Neural cell (in vitro differentiated cells): ENCODE measurements around the gene ACSM3.

Source experiments
- EP300 ChIP-seq: fragments of 450-650 bp; conservative IDR thresholded peaks from 2 replicates; pipeline ENCODE4 v1.6.1; 2014; ENCODE audit warnings: antibody characterized with exemption, mild to moderate bottlenecking, moderate library complexity; ENCODE audit not compliant: poor library complexity, severe bottlenecking
- EZH2 ChIP-seq: fragments of 200-600, 300-800 bp; shearing (Covaris generic), sonication (generic); IDR thresholded peaks from 2 replicates; pipeline ENCODE4 v1.6.1; 2014; ENCODE audit warnings: antibody characterized with exemption, low read length, borderline replicate concordance, mild to moderate bottlenecking; ENCODE audit not compliant: insufficient read depth, poor library complexity, severe bottlenecking
- POLR2AphosphoS5 ChIP-seq: IDR thresholded peaks from 2 replicates; pipeline ENCODE4 v1.6.1; 2012
- SMC3 ChIP-seq: fragments of 450-650 bp; conservative IDR thresholded peaks from 2 replicates; pipeline ENCODE4 v1.6.1; 2014; ENCODE audit warnings: antibody characterized with exemption, mild to moderate bottlenecking, moderate library complexity; ENCODE audit not compliant: poor library complexity
- TAF1 ChIP-seq: IDR thresholded peaks from 2 replicates; pipeline ENCODE4 v1.6.1; 2012; ENCODE audit warnings: low read depth
- TF ChIP-seq, protein P1 (sequence below): fragments of 450-650 bp; IDR thresholded peaks from 2 replicates; pipeline ENCODE4 v1.5.1; 2014; ENCODE audit warnings: antibody characterized with exemption, mild to moderate bottlenecking, moderate library complexity; ENCODE audit not compliant: poor library complexity, severe bottlenecking
- TF ChIP-seq, protein P2 (sequence below): IDR thresholded peaks from 2 replicates; pipeline ENCODE4 v1.6.1; 2012; ENCODE audit warnings: borderline replicate concordance

DNA sequence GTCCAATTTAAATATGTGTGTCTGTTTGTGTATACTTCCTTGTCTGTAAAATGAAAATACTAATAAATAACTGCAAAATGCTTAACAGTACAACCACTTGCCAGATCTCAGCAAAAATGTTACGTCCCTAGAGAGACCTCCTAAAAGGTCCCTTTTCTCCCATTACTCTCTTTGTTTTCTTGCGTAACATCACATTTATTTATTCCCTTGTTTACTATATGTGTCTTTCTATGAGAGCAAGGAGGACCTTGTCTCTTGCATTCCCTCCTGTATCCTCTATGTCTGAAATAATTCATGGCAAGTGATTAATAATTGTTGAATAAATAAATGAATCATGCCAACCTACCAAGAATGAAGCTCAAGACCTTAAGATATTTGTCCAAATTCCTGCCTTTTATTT is 1.9 kb downstream of the ACSM3 start:
- TF ChIP-seq, protein P1, sequence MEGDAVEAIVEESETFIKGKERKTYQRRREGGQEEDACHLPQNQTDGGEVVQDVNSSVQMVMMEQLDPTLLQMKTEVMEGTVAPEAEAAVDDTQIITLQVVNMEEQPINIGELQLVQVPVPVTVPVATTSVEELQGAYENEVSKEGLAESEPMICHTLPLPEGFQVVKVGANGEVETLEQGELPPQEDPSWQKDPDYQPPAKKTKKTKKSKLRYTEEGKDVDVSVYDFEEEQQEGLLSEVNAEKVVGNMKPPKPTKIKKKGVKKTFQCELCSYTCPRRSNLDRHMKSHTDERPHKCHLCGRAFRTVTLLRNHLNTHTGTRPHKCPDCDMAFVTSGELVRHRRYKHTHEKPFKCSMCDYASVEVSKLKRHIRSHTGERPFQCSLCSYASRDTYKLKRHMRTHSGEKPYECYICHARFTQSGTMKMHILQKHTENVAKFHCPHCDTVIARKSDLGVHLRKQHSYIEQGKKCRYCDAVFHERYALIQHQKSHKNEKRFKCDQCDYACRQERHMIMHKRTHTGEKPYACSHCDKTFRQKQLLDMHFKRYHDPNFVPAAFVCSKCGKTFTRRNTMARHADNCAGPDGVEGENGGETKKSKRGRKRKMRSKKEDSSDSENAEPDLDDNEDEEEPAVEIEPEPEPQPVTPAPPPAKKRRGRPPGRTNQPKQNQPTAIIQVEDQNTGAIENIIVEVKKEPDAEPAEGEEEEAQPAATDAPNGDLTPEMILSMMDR: no peak
- TF ChIP-seq EP300: no peak
- TF ChIP-seq EZH2: no peak
- TF ChIP-seq TAF1: no peak
- TF ChIP-seq, protein P2, sequence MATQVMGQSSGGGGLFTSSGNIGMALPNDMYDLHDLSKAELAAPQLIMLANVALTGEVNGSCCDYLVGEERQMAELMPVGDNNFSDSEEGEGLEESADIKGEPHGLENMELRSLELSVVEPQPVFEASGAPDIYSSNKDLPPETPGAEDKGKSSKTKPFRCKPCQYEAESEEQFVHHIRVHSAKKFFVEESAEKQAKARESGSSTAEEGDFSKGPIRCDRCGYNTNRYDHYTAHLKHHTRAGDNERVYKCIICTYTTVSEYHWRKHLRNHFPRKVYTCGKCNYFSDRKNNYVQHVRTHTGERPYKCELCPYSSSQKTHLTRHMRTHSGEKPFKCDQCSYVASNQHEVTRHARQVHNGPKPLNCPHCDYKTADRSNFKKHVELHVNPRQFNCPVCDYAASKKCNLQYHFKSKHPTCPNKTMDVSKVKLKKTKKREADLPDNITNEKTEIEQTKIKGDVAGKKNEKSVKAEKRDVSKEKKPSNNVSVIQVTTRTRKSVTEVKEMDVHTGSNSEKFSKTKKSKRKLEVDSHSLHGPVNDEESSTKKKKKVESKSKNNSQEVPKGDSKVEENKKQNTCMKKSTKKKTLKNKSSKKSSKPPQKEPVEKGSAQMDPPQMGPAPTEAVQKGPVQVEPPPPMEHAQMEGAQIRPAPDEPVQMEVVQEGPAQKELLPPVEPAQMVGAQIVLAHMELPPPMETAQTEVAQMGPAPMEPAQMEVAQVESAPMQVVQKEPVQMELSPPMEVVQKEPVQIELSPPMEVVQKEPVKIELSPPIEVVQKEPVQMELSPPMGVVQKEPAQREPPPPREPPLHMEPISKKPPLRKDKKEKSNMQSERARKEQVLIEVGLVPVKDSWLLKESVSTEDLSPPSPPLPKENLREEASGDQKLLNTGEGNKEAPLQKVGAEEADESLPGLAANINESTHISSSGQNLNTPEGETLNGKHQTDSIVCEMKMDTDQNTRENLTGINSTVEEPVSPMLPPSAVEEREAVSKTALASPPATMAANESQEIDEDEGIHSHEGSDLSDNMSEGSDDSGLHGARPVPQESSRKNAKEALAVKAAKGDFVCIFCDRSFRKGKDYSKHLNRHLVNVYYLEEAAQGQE: no peak
- TF ChIP-seq POLR2AphosphoS5: no peak
- TF ChIP-seq SMC3: no peak
